ENCODE measurements around the gene NTSR1. TPM values are rescaled to one million over a fixed set of nuclear protein-coding genes. Genes with fewer than 3 reads are reported as not detected.
A peak's percentile ranks its signal among the peaks of the same experiment; 100 is the strongest.

NTSR1 gene
- total and polyA plus RNA-seq, 5 donors from 2014 or later, result 0.11 to 0.37 TPM; not detected in 3

GRCh38 chr20:62766716-62767115 lies 58.1 kb downstream of the NTSR1 start:
- Mint-ChIP-seq H3K4me3 (no peak overlapping the region), H3K27ac (peak overlapping the region in 1 of 3 donors; percentile 73), H3K4me1 (peaks cover 0 to 27% (median 3%) of the 10 kb centered on the region in 4 donors), H3K36me3 (no peaks in the 10 kb centered on the region), H3K9me3 (no peaks in the 10 kb centered on the region), H3K27me3 (no peaks in the 10 kb centered on the region)
- Histone ChIP-seq H3K4me1 (ENCODE audit: control insufficient read depth, insufficient read depth, low read length, poor library complexity, severe bottlenecking) (peaks cover 4% of the 10 kb centered on the region), H3K9me3 (ENCODE audit: control insufficient read depth in 2 of 2, low read length in 2 of 2) (no peaks in the 10 kb centered on the region), H3K27ac (ENCODE audit: insufficient read depth, low read length, poor library complexity, severe bottlenecking) (no peak overlapping the region), H3K27me3 (ENCODE audit: control insufficient read depth, insufficient read depth, low read length) (no peaks in the 10 kb centered on the region), H3K4me3 (ENCODE audit: low read depth, low read length) (no peak overlapping the region), H3K36me3 (ENCODE audit: control insufficient read depth, insufficient read depth, low read length) (no peaks in the 10 kb centered on the region)
- DNase-seq, result no peak
- ATAC-seq (ENCODE audit: low read depth in 2 of 2), result no peak

- H3K9me3 ChIP-seq (ENCODE audit: control insufficient read depth in 2 of 2, low read length in 2 of 2), result no peaks in the 10 kb centered on the region
- peak overlapping the region in 1 of 3 donors; percentile 38 for H3K27ac Mint-ChIP-seq
- H3K27me3 Mint-ChIP-seq, result no peaks in the 10 kb centered on the region
- peaks cover 12% of the 10 kb centered on the region for H3K4me1 ChIP-seq (ENCODE audit: control insufficient read depth, insufficient read depth, low read length, poor library complexity, severe bottlenecking)
- H3K4me1 Mint-ChIP-seq, result peaks cover 0 to 38% (median 7%) of the 10 kb centered on the region in 4 donors
- no peak overlapping the region for H3K27ac ChIP-seq (ENCODE audit: insufficient read depth, low read length, poor library complexity, severe bottlenecking)
- no peak for ATAC-seq (ENCODE audit: low read depth in 2 of 2)
- no peaks in the 10 kb centered on the region for H3K27me3 ChIP-seq (ENCODE audit: control insufficient read depth, insufficient read depth, low read length)
- no peak overlapping the region for H3K4me3 Mint-ChIP-seq
- H3K9me3 Mint-ChIP-seq, result no peaks in the 10 kb centered on the region
- H3K4me3 ChIP-seq (ENCODE audit: low read depth, low read length), result no peak overlapping the region
- no peak for DNase-seq
- H3K36me3 Mint-ChIP-seq, result no peaks in the 10 kb centered on the region
- no peaks in the 10 kb centered on the region for H3K36me3 ChIP-seq (ENCODE audit: control insufficient read depth, insufficient read depth, low read length)
Measured at GRCh38 chr20:62768234-62768546, 59.6 kb downstream of the NTSR1 start.

- H3K36me3 Mint-ChIP-seq, result no peaks in the 10 kb centered on the region
- H3K9me3 Mint-ChIP-seq, result no peaks in the 10 kb centered on the region
- ATAC-seq (ENCODE audit: low read depth in 2 of 2) (no peak), DNase-seq (no peak)
- Histone ChIP-seq H3K36me3 (ENCODE audit: control insufficient read depth, insufficient read depth, low read length) (no peaks in the 10 kb centered on the region), H3K4me3 (ENCODE audit: low read depth, low read length) (no peak overlapping the region), H3K27me3 (ENCODE audit: control insufficient read depth, insufficient read depth, low read length) (no peaks in the 10 kb centered on the region), H3K27ac (ENCODE audit: insufficient read depth, low read length, poor library complexity, severe bottlenecking) (no peak overlapping the region), H3K9me3 (ENCODE audit: control insufficient read depth in 2 of 2, low read length in 2 of 2) (no peaks in the 10 kb centered on the region), H3K4me1 (ENCODE audit: control insufficient read depth, insufficient read depth, low read length, poor library complexity, severe bottlenecking) (peaks cover 15% of the 10 kb centered on the region)
- H3K27ac Mint-ChIP-seq, result peak overlapping the region; percentile 38 to 71 (median 48)
- peaks cover 0 to 44% (median 9%) of the 10 kb centered on the region in 4 donors for H3K4me1 Mint-ChIP-seq
- H3K4me3 Mint-ChIP-seq, result peak overlapping the region in 2 of 4 donors; percentile 50 to 52
- no peaks in the 10 kb centered on the region for H3K27me3 Mint-ChIP-seq
Measured at GRCh38 chr20:62768551-62769287, 60.1 kb downstream of the NTSR1 start.

GRCh38 chr20:62769346-62770071 lies 60.9 kb downstream of the NTSR1 start:
- Mint-ChIP-seq H3K36me3 (no peaks in the 10 kb centered on the region), H3K4me1 (peaks cover 0 to 51% (median 11%) of the 10 kb centered on the region in 4 donors), H3K27ac (peak overlapping the region; percentile 33 to 71 (median 38)), H3K27me3 (no peaks in the 10 kb centered on the region), H3K9me3 (no peaks in the 10 kb centered on the region), H3K4me3 (peak overlapping the region in 2 of 4 donors; percentile 50 to 52)
- H3K36me3 ChIP-seq (ENCODE audit: control insufficient read depth, insufficient read depth, low read length), result no peaks in the 10 kb centered on the region
- H3K4me3 ChIP-seq (ENCODE audit: low read depth, low read length), result no peak overlapping the region
- no peak for ATAC-seq (ENCODE audit: low read depth in 2 of 2)
- H3K9me3 ChIP-seq (ENCODE audit: control insufficient read depth in 2 of 2, low read length in 2 of 2), result no peaks in the 10 kb centered on the region
- no peak for DNase-seq
- peaks cover 22% of the 10 kb centered on the region for H3K4me1 ChIP-seq (ENCODE audit: control insufficient read depth, insufficient read depth, low read length, poor library complexity, severe bottlenecking)
- no peaks in the 10 kb centered on the region for H3K27me3 ChIP-seq (ENCODE audit: control insufficient read depth, insufficient read depth, low read length)
- no peak overlapping the region for H3K27ac ChIP-seq (ENCODE audit: insufficient read depth, low read length, poor library complexity, severe bottlenecking)

- Histone ChIP-seq H3K9me3 (ENCODE audit: control insufficient read depth in 2 of 2, low read length in 2 of 2) (no peaks in the 10 kb centered on the region), H3K36me3 (ENCODE audit: control insufficient read depth, insufficient read depth, low read length) (no peaks in the 10 kb centered on the region), H3K4me1 (ENCODE audit: control insufficient read depth, insufficient read depth, low read length, poor library complexity, severe bottlenecking) (peaks cover 30% of the 10 kb centered on the region), H3K4me3 (ENCODE audit: low read depth, low read length) (no peak overlapping the region), H3K27me3 (ENCODE audit: control insufficient read depth, insufficient read depth, low read length) (no peaks in the 10 kb centered on the region), H3K27ac (ENCODE audit: insufficient read depth, low read length, poor library complexity, severe bottlenecking) (no peak overlapping the region)
- no peak overlapping the region for H3K4me3 Mint-ChIP-seq
- no peaks in the 10 kb centered on the region for H3K9me3 Mint-ChIP-seq
- no peaks in the 10 kb centered on the region for H3K36me3 Mint-ChIP-seq
- peaks cover 0 to 59% (median 13%) of the 10 kb centered on the region in 4 donors for H3K4me1 Mint-ChIP-seq
- ATAC-seq (ENCODE audit: low read depth in 2 of 2) (no peak), DNase-seq (no peak)
- no peaks in the 10 kb centered on the region for H3K27me3 Mint-ChIP-seq
- H3K27ac Mint-ChIP-seq, result no peak overlapping the region
Measured at GRCh38 chr20:62770111-62770910, 61.7 kb downstream of the NTSR1 start.

- H3K4me1 Mint-ChIP-seq, result peaks cover 0 to 66% (median 14%) of the 10 kb centered on the region in 4 donors
- no peaks in the 10 kb centered on the region for H3K27me3 Mint-ChIP-seq
- peaks cover 36% of the 10 kb centered on the region for H3K4me1 ChIP-seq (ENCODE audit: control insufficient read depth, insufficient read depth, low read length, poor library complexity, severe bottlenecking)
Measured at GRCh38 chr20:62770916-62771315, 62.3 kb downstream of the NTSR1 start.

GRCh38 chr20:62771396-62772102 lies 62.9 kb downstream of the NTSR1 start:
- H3K36me3 ChIP-seq (ENCODE audit: control insufficient read depth, insufficient read depth, low read length), result no peaks in the 10 kb centered on the region
- H3K27ac ChIP-seq (ENCODE audit: insufficient read depth, low read length, poor library complexity, severe bottlenecking), result no peak overlapping the region
- H3K27me3 ChIP-seq (ENCODE audit: control insufficient read depth, insufficient read depth, low read length), result no peaks in the 10 kb centered on the region
- H3K9me3 ChIP-seq (ENCODE audit: control insufficient read depth in 2 of 2, low read length in 2 of 2), result no peaks in the 10 kb centered on the region
- ATAC-seq (ENCODE audit: low read depth in 2 of 2) (no peak), DNase-seq (no peak)
- Mint-ChIP-seq H3K4me3 (no peak overlapping the region), H3K27me3 (no peaks in the 10 kb centered on the region), H3K36me3 (no peaks in the 10 kb centered on the region), H3K9me3 (no peaks in the 10 kb centered on the region), H3K4me1 (peaks cover 0 to 72% (median 15%) of the 10 kb centered on the region in 4 donors), H3K27ac (no peak overlapping the region)
- no peak overlapping the region for H3K4me3 ChIP-seq (ENCODE audit: low read depth, low read length)
- H3K4me1 ChIP-seq (ENCODE audit: control insufficient read depth, insufficient read depth, low read length, poor library complexity, severe bottlenecking), result peaks cover 42% of the 10 kb centered on the region

More at GRCh38 chr20:62770916-62771315, 62.3 kb downstream of the NTSR1 start:
- no peaks in the 10 kb centered on the region for H3K27me3 ChIP-seq (ENCODE audit: control insufficient read depth, insufficient read depth, low read length)
- no peak overlapping the region for H3K27ac Mint-ChIP-seq
- no peak overlapping the region for H3K4me3 ChIP-seq (ENCODE audit: low read depth, low read length)
- H3K36me3 ChIP-seq (ENCODE audit: control insufficient read depth, insufficient read depth, low read length), result no peaks in the 10 kb centered on the region
- DNase-seq (no peak), ATAC-seq (ENCODE audit: low read depth in 2 of 2) (no peak)
- H3K36me3 Mint-ChIP-seq, result no peaks in the 10 kb centered on the region
- no peak overlapping the region for H3K4me3 Mint-ChIP-seq
- H3K9me3 ChIP-seq (ENCODE audit: control insufficient read depth in 2 of 2, low read length in 2 of 2), result no peaks in the 10 kb centered on the region
- H3K27ac ChIP-seq (ENCODE audit: insufficient read depth, low read length, poor library complexity, severe bottlenecking), result no peak overlapping the region
- H3K9me3 Mint-ChIP-seq, result no peaks in the 10 kb centered on the region
